A673 (cell line): Measurements from ENCODE around the gene SMIM12.

ENCODE experiments used
- EZH2 ChIP-seq: fragments of 200-600 bp; sonication (generic); IDR thresholded peaks from 2 replicates; pipeline ENCODE4 v1.6.1; 2017; ENCODE audit warnings: borderline replicate concordance, low read depth, mild to moderate bottlenecking, mixed read lengths, antibody characterized with exemption, low read length; ENCODE audit not compliant: poor library complexity, severe bottlenecking
- TF ChIP-seq, protein P1 (sequence below): fragments of 300-800, 200-600 bp; sonication (generic); conservative IDR thresholded peaks from 2 replicates; pipeline ENCODE4 v1.5.1; 2017; ENCODE audit warnings: low read depth, mild to moderate bottlenecking, antibody characterized with exemption, low read length, moderate library complexity, mixed read lengths

DNA sequence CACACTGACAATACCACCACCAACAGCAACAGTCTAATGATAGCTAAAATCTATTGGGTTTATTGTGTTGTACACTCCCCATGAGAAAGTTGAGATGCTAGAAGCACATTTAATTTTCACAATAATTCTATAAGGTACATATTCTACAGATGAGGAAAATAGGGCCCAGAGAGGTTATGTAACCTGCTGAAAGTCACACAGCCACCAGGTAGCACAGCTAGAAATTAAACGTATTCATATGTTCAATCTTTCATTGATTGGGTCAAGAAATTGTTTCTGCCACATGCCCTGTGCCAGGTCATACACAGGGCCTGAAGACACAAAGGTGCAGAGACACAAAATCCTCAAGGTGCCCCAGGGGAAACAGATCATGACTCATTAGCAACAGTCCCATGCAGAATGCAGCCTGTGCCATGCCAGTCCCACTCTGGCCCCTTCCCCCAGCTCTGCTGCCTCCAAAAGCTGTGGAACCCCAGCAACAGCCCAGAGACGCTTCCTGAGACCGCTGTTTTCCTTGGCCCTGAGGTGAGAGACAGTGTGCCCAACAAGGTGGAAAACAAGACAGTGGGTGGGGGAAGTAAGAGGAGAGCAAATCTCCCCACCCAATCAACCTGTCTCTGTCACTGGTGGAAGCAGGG is 34.6 kb downstream of the SMIM12 start:
- TF ChIP-seq, protein P1, sequence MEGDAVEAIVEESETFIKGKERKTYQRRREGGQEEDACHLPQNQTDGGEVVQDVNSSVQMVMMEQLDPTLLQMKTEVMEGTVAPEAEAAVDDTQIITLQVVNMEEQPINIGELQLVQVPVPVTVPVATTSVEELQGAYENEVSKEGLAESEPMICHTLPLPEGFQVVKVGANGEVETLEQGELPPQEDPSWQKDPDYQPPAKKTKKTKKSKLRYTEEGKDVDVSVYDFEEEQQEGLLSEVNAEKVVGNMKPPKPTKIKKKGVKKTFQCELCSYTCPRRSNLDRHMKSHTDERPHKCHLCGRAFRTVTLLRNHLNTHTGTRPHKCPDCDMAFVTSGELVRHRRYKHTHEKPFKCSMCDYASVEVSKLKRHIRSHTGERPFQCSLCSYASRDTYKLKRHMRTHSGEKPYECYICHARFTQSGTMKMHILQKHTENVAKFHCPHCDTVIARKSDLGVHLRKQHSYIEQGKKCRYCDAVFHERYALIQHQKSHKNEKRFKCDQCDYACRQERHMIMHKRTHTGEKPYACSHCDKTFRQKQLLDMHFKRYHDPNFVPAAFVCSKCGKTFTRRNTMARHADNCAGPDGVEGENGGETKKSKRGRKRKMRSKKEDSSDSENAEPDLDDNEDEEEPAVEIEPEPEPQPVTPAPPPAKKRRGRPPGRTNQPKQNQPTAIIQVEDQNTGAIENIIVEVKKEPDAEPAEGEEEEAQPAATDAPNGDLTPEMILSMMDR, result no peak
- no peak for TF ChIP-seq EZH2
